PC-3 (cell line): ENCODE data around the gene SH3RF3.

Source experiments
- EZH2 ChIP-seq: fragments of 300-600 bp; sonication (generic); IDR thresholded peaks from one replicate; pipeline ENCODE4 v1.6.1; 2017; ENCODE audit warnings: antibody characterized with exemption, mild to moderate bottlenecking, low read length; ENCODE audit not compliant: unreplicated experiment
- EZH2phosphoT487 ChIP-seq: fragments of 300-600 bp; sonication (generic); IDR thresholded peaks from 2 replicates; pipeline ENCODE4 v1.6.1; 2018; ENCODE audit warnings: mild to moderate bottlenecking, antibody characterized with exemption, low read length, borderline replicate concordance
- TF ChIP-seq, protein P1 (sequence below): fragments of 300-600 bp; sonication (generic); conservative IDR thresholded peaks from 2 replicates; pipeline ENCODE4 v1.5.1; 2017; ENCODE audit warnings: antibody characterized with exemption, low read depth, mild to moderate bottlenecking, low read length

DNA sequence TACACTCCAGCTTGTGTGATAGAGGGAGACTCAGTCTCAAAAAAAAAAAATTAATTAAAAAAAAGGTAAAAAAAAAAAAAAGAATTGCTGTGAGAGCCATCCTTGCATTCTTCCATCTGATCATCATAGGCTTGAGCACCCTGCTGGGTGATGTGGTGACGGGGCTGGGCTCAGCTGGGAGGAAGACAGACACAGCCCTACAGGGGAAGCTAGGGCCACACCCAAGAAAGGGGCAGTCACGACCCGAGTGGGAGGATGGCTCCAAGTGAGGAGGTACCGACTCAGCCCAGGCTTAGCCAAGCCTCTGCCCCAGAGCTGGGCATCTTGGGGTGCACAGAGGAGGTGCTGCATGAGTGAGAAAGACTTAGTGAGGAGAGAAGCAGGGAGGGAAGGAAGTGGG is 165.5 kb downstream of the SH3RF3 start:
- TF ChIP-seq, protein P1, sequence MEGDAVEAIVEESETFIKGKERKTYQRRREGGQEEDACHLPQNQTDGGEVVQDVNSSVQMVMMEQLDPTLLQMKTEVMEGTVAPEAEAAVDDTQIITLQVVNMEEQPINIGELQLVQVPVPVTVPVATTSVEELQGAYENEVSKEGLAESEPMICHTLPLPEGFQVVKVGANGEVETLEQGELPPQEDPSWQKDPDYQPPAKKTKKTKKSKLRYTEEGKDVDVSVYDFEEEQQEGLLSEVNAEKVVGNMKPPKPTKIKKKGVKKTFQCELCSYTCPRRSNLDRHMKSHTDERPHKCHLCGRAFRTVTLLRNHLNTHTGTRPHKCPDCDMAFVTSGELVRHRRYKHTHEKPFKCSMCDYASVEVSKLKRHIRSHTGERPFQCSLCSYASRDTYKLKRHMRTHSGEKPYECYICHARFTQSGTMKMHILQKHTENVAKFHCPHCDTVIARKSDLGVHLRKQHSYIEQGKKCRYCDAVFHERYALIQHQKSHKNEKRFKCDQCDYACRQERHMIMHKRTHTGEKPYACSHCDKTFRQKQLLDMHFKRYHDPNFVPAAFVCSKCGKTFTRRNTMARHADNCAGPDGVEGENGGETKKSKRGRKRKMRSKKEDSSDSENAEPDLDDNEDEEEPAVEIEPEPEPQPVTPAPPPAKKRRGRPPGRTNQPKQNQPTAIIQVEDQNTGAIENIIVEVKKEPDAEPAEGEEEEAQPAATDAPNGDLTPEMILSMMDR, result no peak
- TF ChIP-seq EZH2, result no peak
- no peak for TF ChIP-seq EZH2phosphoT487
